GM13976 (cell line): ENCODE results near the gene DTD1.

Experiments used
- DNase-seq: peaks from one replicate; pipeline ENCODE4 v3.0.0; 2012; ENCODE audit warnings: low spot score
- CTCF ChIP-seq: IDR thresholded peaks from 2 replicates; pipeline ENCODE4 v1.5.1; 2012; ENCODE audit warnings: borderline replicate concordance, mild to moderate bottlenecking; ENCODE audit not compliant: insufficient read depth; ENCODE audit errors: extremely low read depth, missing control alignments, control extremely low read depth
- in situ Hi-C: fragments of 300-500 bp; cut with MboI; formaldehyde crosslinking; loops from one replicate; pipeline ENCODE4 v1.12.0; 2022; ENCODE audit warnings: low sequenced_read_pairs, mixed read lengths, inconsistent platforms; ENCODE audit not compliant: unreplicated experiment

Gene DTD1

GRCh38 chr20:18624948-18625347, 37.1 kb downstream of the DTD1 start:
- TF ChIP-seq CTCF, result no peak
- DNase-seq, result no peak
- in situ Hi-C loops, result loop anchor here (25.0 kb wide), 2 partner anchors 412 to 587 kb away; partner anchors contain the start of gene SLC24A3

GRCh38 chr20:18625907-18626655, 38.2 kb downstream of the DTD1 start:
- TF ChIP-seq CTCF, result no peak
- in situ Hi-C loops, result loop anchor here (25.0 kb wide), 2 partner anchors 411 to 586 kb away; partner anchors contain the start of gene SLC24A3
- DNase-seq, result no peak

GRCh38 chr20:18628330-18628920, 40.6 kb downstream of the DTD1 start:
- peak; percentile 34 for TF ChIP-seq CTCF
- in situ Hi-C loops, result loop anchor here (25.0 kb wide), 2 partner anchors 409 to 584 kb away; partner anchors contain the start of gene SLC24A3
- no peak for DNase-seq

- peak; percentile 97 for TF ChIP-seq CTCF
- in situ Hi-C loops, result loop anchor here (25.0 kb wide), 2 partner anchors 405 to 580 kb away; partner anchors contain the start of gene SLC24A3
- peak; percentile 68 for DNase-seq
These were observed 44.4 kb downstream of the DTD1 start for GRCh38 chr20:18632196-18632789.

- no peak for TF ChIP-seq CTCF
- in situ Hi-C loops, result loop anchor here (25.0 kb wide), 2 partner anchors 404 to 579 kb away; partner anchors contain the start of gene SLC24A3
- no peak for DNase-seq
These were observed 45.6 kb downstream of the DTD1 start for GRCh38 chr20:18633411-18633810.

GRCh38 chr20:18634501-18634900, 46.6 kb downstream of the DTD1 start:
- in situ Hi-C loops, result loop anchor here (25.0 kb wide), 2 partner anchors 403 to 578 kb away; partner anchors contain the start of gene SLC24A3
- no peak for DNase-seq
- no peak for TF ChIP-seq CTCF
